Measurements from ENCODE around the gene TNNT1.
"Not testable (repeated sequence)": the region's sequence is repeated elsewhere in the genome, so short reads cannot be mapped to it uniquely, and the experiment has no call there.

Gene TNNT1

DNA sequence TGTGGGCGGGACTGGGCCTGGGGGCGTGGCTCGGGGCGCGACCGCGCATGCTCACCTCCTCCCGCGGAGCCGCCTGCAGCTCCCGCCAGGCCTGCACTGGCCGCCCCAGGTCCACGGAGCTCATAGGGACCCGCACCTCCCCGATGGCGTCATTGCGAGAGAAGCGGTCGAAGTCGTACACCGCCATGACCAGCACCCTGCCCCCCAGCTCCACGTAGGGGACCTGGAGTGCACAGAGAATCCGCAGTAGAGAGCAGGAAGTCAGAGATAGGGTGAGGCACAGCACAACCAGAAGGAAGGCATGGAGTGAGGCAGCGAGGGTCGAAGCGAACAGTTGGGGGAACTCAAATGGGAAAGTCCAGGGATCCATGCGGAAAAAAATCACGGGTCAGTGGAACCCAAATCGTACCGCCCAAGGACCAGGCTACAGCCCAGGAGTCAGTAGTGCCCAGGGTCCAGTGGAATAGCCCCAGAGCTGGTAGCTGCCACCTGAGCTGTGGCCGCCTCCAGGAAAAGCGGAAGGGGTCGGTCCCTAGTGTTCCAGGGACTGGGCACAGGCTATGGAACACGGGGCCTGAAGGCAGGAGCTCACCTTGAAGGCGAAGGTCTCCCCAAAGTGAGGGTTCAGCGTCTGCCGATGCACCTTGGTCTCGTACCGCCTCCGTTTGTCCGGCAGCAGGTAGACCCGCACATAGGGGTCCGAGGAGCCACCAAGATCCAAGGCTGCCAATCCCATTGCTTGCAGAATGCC is 26.3 kb upstream of the TNNT1 start:
- TF ChIP-seq, protein P1, sequence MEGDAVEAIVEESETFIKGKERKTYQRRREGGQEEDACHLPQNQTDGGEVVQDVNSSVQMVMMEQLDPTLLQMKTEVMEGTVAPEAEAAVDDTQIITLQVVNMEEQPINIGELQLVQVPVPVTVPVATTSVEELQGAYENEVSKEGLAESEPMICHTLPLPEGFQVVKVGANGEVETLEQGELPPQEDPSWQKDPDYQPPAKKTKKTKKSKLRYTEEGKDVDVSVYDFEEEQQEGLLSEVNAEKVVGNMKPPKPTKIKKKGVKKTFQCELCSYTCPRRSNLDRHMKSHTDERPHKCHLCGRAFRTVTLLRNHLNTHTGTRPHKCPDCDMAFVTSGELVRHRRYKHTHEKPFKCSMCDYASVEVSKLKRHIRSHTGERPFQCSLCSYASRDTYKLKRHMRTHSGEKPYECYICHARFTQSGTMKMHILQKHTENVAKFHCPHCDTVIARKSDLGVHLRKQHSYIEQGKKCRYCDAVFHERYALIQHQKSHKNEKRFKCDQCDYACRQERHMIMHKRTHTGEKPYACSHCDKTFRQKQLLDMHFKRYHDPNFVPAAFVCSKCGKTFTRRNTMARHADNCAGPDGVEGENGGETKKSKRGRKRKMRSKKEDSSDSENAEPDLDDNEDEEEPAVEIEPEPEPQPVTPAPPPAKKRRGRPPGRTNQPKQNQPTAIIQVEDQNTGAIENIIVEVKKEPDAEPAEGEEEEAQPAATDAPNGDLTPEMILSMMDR (conservative IDR thresholded peaks at IDR 0.05; ENCODE audit: control insufficient read depth, insufficient read depth, low read depth, low read length) = no peak
- H3K4me3 ChIP-seq (ENCODE audit: control insufficient read depth, low read depth, low read length) = no peak overlapping the region
- no peak for DNase-seq (ENCODE audit: low read depth)

DNA sequence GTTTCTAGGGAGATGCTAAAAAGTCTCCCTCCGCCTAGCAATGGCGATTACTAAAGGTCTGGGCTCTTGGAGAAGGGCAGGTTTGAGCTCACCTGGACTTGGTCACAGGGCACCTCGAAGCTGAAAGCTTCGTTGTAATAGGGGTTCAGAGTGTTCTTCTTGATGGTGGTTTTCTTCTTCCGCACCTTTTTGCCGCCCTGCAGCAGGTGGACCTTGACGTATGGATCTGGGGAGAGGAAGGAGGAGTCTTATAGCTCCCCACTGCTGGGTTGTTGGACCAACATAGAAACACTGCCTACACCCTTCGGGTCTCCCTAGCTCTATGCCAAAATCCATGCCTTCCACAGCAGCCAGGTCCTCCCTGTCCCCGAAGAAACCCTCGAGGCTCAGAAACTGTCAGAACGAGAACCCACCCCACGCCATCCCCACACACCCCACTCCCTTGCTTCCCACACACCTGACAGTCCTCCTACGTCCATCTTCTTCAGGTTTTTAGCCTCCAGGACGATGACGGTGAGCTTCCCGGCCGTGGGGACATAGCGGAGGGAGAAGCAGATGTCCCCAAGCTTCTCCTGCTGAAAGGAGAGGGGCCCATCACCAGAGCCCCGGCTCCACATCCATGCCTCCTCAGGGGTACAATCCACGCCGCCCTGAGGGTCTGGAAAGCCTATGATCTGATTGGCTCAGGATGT is 25.6 kb upstream of the TNNT1 start:
- H3K4me3 ChIP-seq (ENCODE audit: control insufficient read depth, low read depth, low read length) = no peak overlapping the region
- DNase-seq (ENCODE audit: low read depth) = no peak
- TF ChIP-seq, protein P1 (conservative IDR thresholded peaks at IDR 0.05; ENCODE audit: control insufficient read depth, insufficient read depth, low read depth, low read length) = no peak

DNA sequence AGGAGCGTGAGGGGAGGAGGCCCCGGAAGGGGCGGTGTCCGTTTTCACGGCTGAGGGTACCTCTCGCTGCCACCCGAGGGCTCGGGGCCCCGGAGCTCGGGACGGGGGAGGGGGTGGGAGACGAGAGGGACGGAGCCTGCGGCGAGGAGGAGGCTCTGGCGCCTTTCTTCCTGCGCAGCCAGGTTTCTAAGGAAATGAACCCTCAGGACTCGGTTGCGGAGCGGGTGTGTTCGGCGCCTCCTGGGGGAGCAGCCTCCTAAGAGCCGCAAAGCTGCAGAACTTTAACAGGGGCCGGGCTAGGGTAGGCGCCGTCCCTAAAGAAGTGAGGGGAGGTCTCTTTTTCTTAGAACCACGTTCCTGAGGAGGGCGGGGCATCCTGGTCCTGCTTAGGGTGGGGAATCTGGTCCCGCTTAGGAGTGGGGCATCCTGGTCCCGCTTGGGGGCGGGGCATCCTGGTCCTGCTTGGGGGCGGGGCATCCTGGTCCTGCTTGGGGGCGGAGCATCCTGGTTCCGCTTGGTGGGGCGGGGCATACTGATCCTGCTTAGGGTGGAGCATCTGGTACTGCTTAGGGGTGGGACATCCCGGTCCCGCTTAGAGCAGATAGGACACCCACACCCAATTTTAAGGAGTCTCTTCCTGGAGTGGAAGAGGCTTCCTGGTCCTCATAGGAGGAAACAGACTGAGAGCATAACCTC is 24.9 kb upstream of the TNNT1 start:
- DNase-seq (ENCODE audit: low read depth) = peak; percentile 81
- peak overlapping the region; percentile 61 for H3K4me3 ChIP-seq (ENCODE audit: control insufficient read depth, low read depth, low read length)
- TF ChIP-seq, protein P1 (conservative IDR thresholded peaks at IDR 0.05; ENCODE audit: control insufficient read depth, insufficient read depth, low read depth, low read length) = no peak

DNA sequence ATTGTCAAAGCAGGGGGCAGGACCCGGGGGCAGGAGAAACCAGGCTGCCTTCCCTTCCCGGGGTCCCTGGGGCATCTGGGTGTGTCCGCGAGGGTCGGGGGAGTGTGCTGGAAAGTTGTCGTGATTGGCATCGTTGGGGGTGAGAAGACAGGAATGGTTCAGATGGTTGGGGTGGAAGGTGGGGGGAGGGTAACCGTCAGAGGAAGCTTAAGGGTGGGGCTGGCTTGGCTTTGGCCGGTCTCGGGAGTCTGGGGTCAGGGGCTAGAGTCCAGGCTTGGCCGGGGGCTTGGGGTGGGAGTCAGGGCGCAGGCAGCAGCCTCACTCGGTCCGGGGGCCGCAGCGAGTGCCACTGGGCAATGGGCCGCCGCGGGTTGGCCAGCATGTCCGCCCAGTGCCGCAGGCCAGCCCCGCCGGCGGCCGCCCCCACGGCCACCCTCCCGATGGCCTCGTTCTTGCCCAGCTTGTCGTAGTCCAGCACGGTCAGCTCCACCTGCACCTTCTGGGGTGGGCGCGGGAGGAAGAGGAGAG is 24.2 kb upstream of the TNNT1 start:
- H3K4me3 ChIP-seq (ENCODE audit: control insufficient read depth, low read depth, low read length) = peak overlapping the region; percentile 61
- TF ChIP-seq, protein P1 (conservative IDR thresholded peaks at IDR 0.05; ENCODE audit: control insufficient read depth, insufficient read depth, low read depth, low read length) = no peak
- DNase-seq (ENCODE audit: low read depth) = no peak

DNA sequence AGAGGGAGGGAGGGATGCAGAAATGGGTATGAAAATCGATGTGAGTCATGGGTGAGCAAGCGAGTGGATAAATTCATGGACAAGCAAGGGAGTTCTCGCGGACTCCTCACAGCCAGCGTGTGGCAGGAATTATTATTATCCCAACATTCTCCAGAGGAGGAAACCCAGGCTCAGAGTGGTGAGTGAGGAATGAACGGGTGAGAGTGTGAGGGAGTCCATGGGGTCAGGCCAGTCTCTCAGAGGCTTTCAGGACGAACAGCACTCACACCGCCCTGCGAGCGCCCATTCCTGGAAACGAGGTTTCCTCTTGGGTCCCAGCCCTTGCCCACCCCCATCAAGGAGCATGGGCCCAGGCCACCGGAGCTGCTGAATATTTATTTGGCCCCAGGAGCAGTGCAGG is 23.7 kb upstream of the TNNT1 start:
- H3K4me3 ChIP-seq (ENCODE audit: control insufficient read depth, low read depth, low read length) = peak overlapping the region; percentile 61
- DNase-seq (ENCODE audit: low read depth) = peak; percentile 78
- TF ChIP-seq, protein P1 (conservative IDR thresholded peaks at IDR 0.05; ENCODE audit: control insufficient read depth, insufficient read depth, low read depth, low read length) = no peak

DNA sequence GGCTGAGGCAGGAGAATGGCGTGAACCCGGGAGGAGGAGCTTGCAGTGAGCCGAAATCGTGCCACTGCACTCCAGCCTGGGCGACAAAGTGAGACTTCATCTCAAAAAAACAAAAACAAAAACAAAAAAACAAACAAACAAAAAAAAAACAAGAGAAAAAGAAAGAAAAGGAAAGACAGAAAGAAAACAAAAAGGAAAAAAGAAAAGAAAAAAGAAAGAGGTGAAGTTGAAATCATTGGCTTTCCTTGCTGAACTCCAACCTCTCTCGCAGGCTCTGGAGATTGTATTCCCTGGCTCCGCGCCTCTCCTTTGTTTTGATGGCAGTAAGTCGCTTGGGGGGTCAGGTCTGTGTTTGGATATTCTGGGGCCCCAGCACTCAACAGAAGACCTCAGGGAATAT is 23.3 kb upstream of the TNNT1 start:
- peak overlapping the region; percentile 61 for H3K4me3 ChIP-seq (ENCODE audit: control insufficient read depth, low read depth, low read length)

DNA sequence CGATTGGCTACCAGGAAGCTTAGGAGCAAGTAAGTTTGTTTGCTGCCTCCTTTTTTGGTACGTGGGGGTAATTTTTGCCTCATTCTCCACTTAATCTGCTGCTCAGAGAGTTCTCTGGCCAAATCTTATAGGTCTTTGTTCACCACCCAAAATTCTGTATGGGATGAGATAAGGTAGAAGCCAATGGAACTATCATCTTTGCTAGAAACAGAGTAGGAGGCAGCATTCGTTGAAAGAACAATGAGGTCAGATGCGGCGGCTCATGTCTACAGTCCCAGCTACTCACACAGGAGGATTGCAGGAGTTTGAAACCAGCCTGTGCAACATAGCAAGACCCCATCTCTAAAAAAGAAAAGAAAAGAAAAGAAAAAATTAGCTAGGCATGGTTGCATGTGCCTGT is 22.4 kb upstream of the TNNT1 start:
- TF ChIP-seq, protein P1 (conservative IDR thresholded peaks at IDR 0.05; ENCODE audit: control insufficient read depth, insufficient read depth, low read depth, low read length) = no peak
- DNase-seq (ENCODE audit: low read depth) = no peak
- H3K4me3 ChIP-seq (ENCODE audit: control insufficient read depth, low read depth, low read length) = no peak overlapping the region

More for the DNA sequence above, 23.3 kb upstream of the TNNT1 start:
- not testable (repeated sequence) for DNase-seq (ENCODE audit: low read depth)
